HCT116 (cell line): ENCODE results near the gene PIP4K2C. TPM values are rescaled to one million over a fixed set of nuclear protein-coding genes. Genes with fewer than 3 reads are reported as not detected.

Source experiments
- ATAC-seq: fragments of 200-7000 bp; cut with Tn5 transposase; 2 replicates; pipeline ENCODE4 v1.9.1; 2020; ENCODE audit warnings: mild to moderate bottlenecking, moderate library complexity
- BruUV-seq: library from RNA; stranded (reverse); fragments of 400-500 nt; replicated peaks from 2 replicates; lab custom pipeline; 2021; lab: Mats Ljungman, UMichigan
- CTCF ChIA-PET: fragments of 300-600 bp; sonication (Branson Sonifier 250); formaldehyde crosslinking; loops from one replicate; lab custom pipeline; 2021; ENCODE audit warnings: antibody characterized with exemption; lab: Charles Lee
- POLR2A ChIA-PET: fragments of 300-600, 350-600 bp; sonication (Branson Sonifier 250); formaldehyde crosslinking; loops from one replicate; lab custom pipeline; 2021; ENCODE audit warnings: antibody characterized with exemption; lab: Charles Lee
- RAD21 ChIA-PET, 2 experiments: fragments of 300-600 bp; sonication (Branson Sonifier 250); formaldehyde crosslinking; loops; one replicate each; lab custom pipeline; 2023; ENCODE audit warnings: low total read pairs in 2 of 2; ENCODE audit not compliant: uncharacterized antibody in 2 of 2, unreplicated experiment in 2 of 2, low non-redundant PET in 1 of 2; lab: Charles Lee
- DNase-seq: peaks from one replicate; pipeline ENCODE4 v3.0.0-alpha.2; 2010; ENCODE audit warnings: low read depth, low spot score
- H2AFZ ChIP-seq: fragments of 200-600 bp; shearing (Covaris generic), sonication (generic); 2 replicates; pipeline ENCODE4 v1.6.1; 2017; ENCODE audit warnings: low read depth, mixed run types, mixed read lengths, antibody characterized with exemption, low read length; ENCODE audit not compliant: poor library complexity, severe bottlenecking
- H3K27ac ChIP-seq: 2 replicates; pipeline ENCODE4 v1.5.1; 2012; ENCODE audit warnings: low read depth, low read length
- H3K27me3 ChIP-seq: fragments of 200-600 bp; sonication (generic); 2 replicates; pipeline ENCODE4 v1.6.1; 2016; ENCODE audit warnings: mixed run types, low read length, mixed read lengths; ENCODE audit not compliant: insufficient read depth
- H3K36me3 ChIP-seq, 2 experiments: fragments of 200-500 bp in 1 of 2; fragments of 200-600 bp in 1 of 2; sonication (Bioruptor generic) in 1 of 2; sonication (generic) in 1 of 2; 2 replicates each; pipeline versions ENCODE4 v1.5.1 to v1.6.1; 2014 to 2016; ENCODE audit warnings: low read length in 2 of 2, inconsistent platforms in 1 of 2, mixed read lengths in 1 of 2, mixed run types in 1 of 2; ENCODE audit not compliant: insufficient read depth in 2 of 2, control insufficient read depth in 1 of 2
- H3K4me1 ChIP-seq, 2 experiments: fragments of 200-600 bp in 1 of 2; sonication (generic) in 1 of 2; 2 replicates each; pipeline versions ENCODE4 v1.5.1 to v1.6.1; 2012 to 2017; ENCODE audit warnings: low read length in 2 of 2, inconsistent platforms in 1 of 2, mild to moderate bottlenecking in 1 of 2, mixed read lengths in 1 of 2, mixed run types in 1 of 2, moderate library complexity in 1 of 2; ENCODE audit not compliant: insufficient read depth in 2 of 2, control insufficient read depth in 1 of 2
- H3K4me2 ChIP-seq: fragments of 200-600 bp; sonication (generic); 2 replicates; pipeline ENCODE4 v1.6.1; 2017; ENCODE audit warnings: mixed run types, low read length, mixed read lengths
- H3K4me3 ChIP-seq, 2 experiments: fragments of 200-600 bp in 1 of 2; sonication (generic) in 1 of 2; replicated peaks in 1 of 2; 2 replicates each; pipeline ENCODE4 v1.5.1; 2011 to 2016; ENCODE audit warnings: low read length in 2 of 2, control low read depth in 1 of 2, low read depth in 1 of 2, mild to moderate bottlenecking in 1 of 2, mixed read lengths in 1 of 2, mixed run types in 1 of 2
- H3K79me2 ChIP-seq: fragments of 200-600 bp; sonication (generic); 2 replicates; pipeline ENCODE4 v1.6.1; 2017; ENCODE audit warnings: mild to moderate bottlenecking, mixed run types, low read length, moderate library complexity, mixed read lengths; ENCODE audit not compliant: insufficient read depth
- H3K9ac ChIP-seq: fragments of 200-600 bp; sonication (generic); 2 replicates; pipeline ENCODE4 v1.6.1; 2016; ENCODE audit warnings: low read length, mixed read lengths
- H3K9me2 ChIP-seq: fragments of 200-600 bp; sonication (generic), shearing (Covaris generic); 2 replicates; pipeline ENCODE4 v1.6.1; 2017; ENCODE audit warnings: mixed run types, mild to moderate bottlenecking, moderate library complexity; ENCODE audit not compliant: insufficient read depth
- H3K9me3 ChIP-seq, 2 experiments: fragments of 200-500 bp in 1 of 2; fragments of 200-600 bp in 1 of 2; sonication (Bioruptor generic) in 1 of 2; sonication (generic) in 1 of 2; 2 replicates each; pipeline ENCODE4 v1.6.1; 2014 to 2017; ENCODE audit warnings: low read length in 2 of 2, mixed read lengths in 2 of 2, inconsistent platforms in 1 of 2, low read depth in 1 of 2, mild to moderate bottlenecking in 1 of 2, mixed run types in 1 of 2, moderate library complexity in 1 of 2; ENCODE audit not compliant: control insufficient read depth in 1 of 2, insufficient read depth in 1 of 2
- H4K20me1 ChIP-seq: fragments of 200-600 bp; sonication (generic), shearing (Covaris generic); 2 replicates; pipeline ENCODE4 v1.6.1; 2017; ENCODE audit warnings: mixed run types, mild to moderate bottlenecking, moderate library complexity; ENCODE audit not compliant: insufficient read depth
- ATF3 ChIP-seq: IDR thresholded peaks from 2 replicates; pipeline ENCODE4 v1.6.1; 2012
- CBX3 ChIP-seq: IDR thresholded peaks from 2 replicates; pipeline ENCODE4 v1.6.1; 2012; ENCODE audit warnings: low read depth
- CEBPB ChIP-seq: IDR thresholded peaks from 2 replicates; pipeline ENCODE4 v1.6.1; 2012; ENCODE audit warnings: low read depth
- CTCF ChIP-seq, 3 experiments: fragments of 200-600 bp in 1 of 3; sonication (generic) in 1 of 3; IDR thresholded peaks in 2 of 3; conservative IDR thresholded peaks in 1 of 3; 2 replicates each; pipeline ENCODE4 v1.5.1; 2012 to 2017; ENCODE audit warnings: low read depth in 2 of 3, low read length in 2 of 3, antibody characterized with exemption in 1 of 3, borderline replicate concordance in 1 of 3, control low read depth in 1 of 3, mild to moderate bottlenecking in 1 of 3, mixed read lengths in 1 of 3, mixed run types in 1 of 3, moderate library complexity in 1 of 3; ENCODE audit not compliant: insufficient read depth in 1 of 3
- EGR1 ChIP-seq: IDR thresholded peaks from 2 replicates; pipeline ENCODE4 v1.6.1; 2012; ENCODE audit warnings: low read depth
- ELF1 ChIP-seq: IDR thresholded peaks from 2 replicates; pipeline ENCODE4 v1.6.1; 2012; ENCODE audit warnings: low read depth, borderline replicate concordance
- EZH2 ChIP-seq: fragments of 200-600 bp; sonication (generic); IDR thresholded peaks from 2 replicates; pipeline ENCODE4 v1.6.1; 2017; ENCODE audit warnings: antibody characterized with exemption, mixed run types
- FOSL1 ChIP-seq: IDR thresholded peaks from 2 replicates; pipeline ENCODE4 v1.6.1; 2012; ENCODE audit warnings: low read depth
- MAX ChIP-seq: IDR thresholded peaks from 2 replicates; pipeline ENCODE4 v1.6.1; 2012
- POLR2AphosphoS5 ChIP-seq: IDR thresholded peaks from 2 replicates; pipeline ENCODE4 v1.6.1; 2011; ENCODE audit warnings: mild to moderate bottlenecking, low read depth, low read length, moderate library complexity
- REST ChIP-seq: IDR thresholded peaks from 2 replicates; pipeline ENCODE4 v1.6.1; 2012; ENCODE audit warnings: low read depth
- SP1 ChIP-seq: IDR thresholded peaks from 2 replicates; pipeline ENCODE4 v1.6.1; 2012; ENCODE audit warnings: low read depth
- TCF7L2 ChIP-seq: IDR thresholded peaks from 2 replicates; pipeline ENCODE4 v1.7.0; 2011; ENCODE audit warnings: borderline replicate concordance, inconsistent platforms; ENCODE audit not compliant: insufficient read depth, insufficient read length; ENCODE audit errors: extremely low read depth
- ZNF274 ChIP-seq: fragments of 200-500 bp; sonication (Bioruptor generic); IDR thresholded peaks from 2 replicates; pipeline ENCODE4 v1.6.1; 2014; ENCODE audit warnings: mild to moderate bottlenecking, low read depth, low read length, inconsistent platforms
- intact Hi-C: fragments of 100-400 bp; cut with micrococcal nuclease; formaldehyde crosslinking; loops from 2 replicates; pipeline ENCODE4 v1.10.0; 2022
- total RNA-seq: library from RNA; stranded (reverse); gene quantifications from one replicate; pipeline ENCODE4 v1.2.1, GENCODE V29; 2021; ENCODE audit not compliant: unreplicated experiment

PIP4K2C gene
- total RNA-seq, 1 experiment from 2014 or later, result 38.4 TPM

- H3K36me3 ChIP-seq, result peaks cover 4 to 8% of the 10 kb centered on the region in 2 experiments; a peak in 2 of 4 replicates
- POLR2A ChIA-PET, result no interaction called here
- no TSS peak for BruUV-seq
These were observed 49.3 kb upstream of the PIP4K2C start for GRCh38 chr12:57541717-57542116.

More at GRCh38 chr12:57541717-57542116, 49.3 kb upstream of the PIP4K2C start:
- ATAC-seq, result no peak
- Histone ChIP-seq H3K9ac (no peak overlapping the region), H3K4me2 (no peak overlapping the region), H3K4me3 (no peak overlapping the region), H3K27ac (no peak overlapping the region)
- intact Hi-C loops, result no loop called here
- no peak for DNase-seq
- RAD21 ChIA-PET, result no interaction called here
- TF ChIP-seq EGR1 (no peak), ZNF274 (no peak), EZH2 (no peak), CTCF (IDR thresholded peaks at IDR 0.05 in 2 of 3, conservative IDR thresholded peaks at IDR 0.05 in 1 of 3; ENCODE audit: borderline replicate concordance in 1 of 3, insufficient read depth in 1 of 3, low read depth in 2 of 3, low read length in 2 of 3) (no peak), REST (no peak), MAX (no peak), ELF1 (no peak), CEBPB (no peak), POLR2AphosphoS5 (no peak), SP1 (no peak), CBX3 (no peak), ATF3 (no peak), FOSL1 (no peak), TCF7L2 (no peak)
- TF ChIP-seq, all 23 proteins: peak for 0
- Histone ChIP-seq H3K27me3 (no peaks in the 10 kb centered on the region), H3K9me3 (no peaks in the 10 kb centered on the region), H3K4me1 (peaks cover 6 to 8% of the 10 kb centered on the region in 2 experiments; a peak in 3 of 4 replicates), H3K9me2 (no peaks in the 10 kb centered on the region), H2AFZ (no peak overlapping the region), H3K79me2 (peaks cover 22% of the 10 kb centered on the region), H4K20me1 (no peaks in the 10 kb centered on the region)
- CTCF ChIA-PET, result interaction anchor here (0.6 kb wide), 1 partner anchor 44 kb away, joined by 3 read pairs; no protein-coding TSS in a partner anchor
